Inflammatory macrophage treated with lipopolysaccharide for 1 hour (primary cell): ENCODE results near the gene KRT38.
A peak's percentile ranks its signal among the peaks of the same experiment; 100 is the strongest.
"Not testable (repeated sequence)": the region's sequence is repeated elsewhere in the genome, so short reads cannot be mapped to it uniquely, and the experiment has no call there.

Experiments
- DNase-seq, 2 donors: peaks; one replicate each; pipeline ENCODE4 v3.0.0-alpha.2; 2020 to 2022

The KRT38 gene

DNA sequence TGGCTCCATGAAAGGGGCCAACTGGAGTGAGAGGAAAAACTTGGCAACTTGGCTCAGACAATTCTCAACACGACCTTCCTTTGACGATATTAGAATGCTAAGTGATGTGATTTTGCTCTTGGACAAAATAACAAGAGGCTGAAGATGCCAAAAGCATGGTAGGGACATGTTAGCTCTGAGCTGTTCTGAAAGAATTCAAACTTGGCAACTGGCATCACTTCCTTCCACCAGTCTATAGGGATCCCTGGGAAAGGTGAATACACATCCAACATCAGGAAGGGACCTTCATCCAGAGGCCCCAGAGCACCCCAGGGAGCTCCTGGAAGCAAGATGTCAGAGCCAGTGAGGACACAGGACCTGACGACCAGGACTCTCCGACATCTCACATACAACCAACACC is 20.6 kb downstream of the KRT38 start:
- no peak for DNase-seq

DNA sequence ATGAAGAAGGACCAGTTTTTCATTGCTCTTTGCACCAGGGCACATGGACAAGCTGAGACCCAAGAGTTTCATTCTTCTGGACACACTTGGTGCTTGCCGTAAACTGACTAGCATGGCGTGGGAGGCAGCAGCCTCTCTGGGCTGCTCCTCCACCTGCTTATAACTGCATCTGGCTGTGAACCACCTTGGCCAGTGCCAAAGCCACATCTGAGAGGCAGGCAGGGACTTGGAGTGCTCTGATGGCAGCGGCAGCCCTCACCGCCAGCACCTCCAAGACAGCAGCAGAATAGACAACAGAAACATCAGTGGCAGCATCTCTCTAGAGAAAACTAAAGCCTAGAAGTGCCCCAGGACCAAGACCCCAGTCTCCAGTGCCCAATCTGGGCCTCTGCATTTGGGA is 21.1 kb downstream of the KRT38 start:
- DNase-seq, result no peak

DNA sequence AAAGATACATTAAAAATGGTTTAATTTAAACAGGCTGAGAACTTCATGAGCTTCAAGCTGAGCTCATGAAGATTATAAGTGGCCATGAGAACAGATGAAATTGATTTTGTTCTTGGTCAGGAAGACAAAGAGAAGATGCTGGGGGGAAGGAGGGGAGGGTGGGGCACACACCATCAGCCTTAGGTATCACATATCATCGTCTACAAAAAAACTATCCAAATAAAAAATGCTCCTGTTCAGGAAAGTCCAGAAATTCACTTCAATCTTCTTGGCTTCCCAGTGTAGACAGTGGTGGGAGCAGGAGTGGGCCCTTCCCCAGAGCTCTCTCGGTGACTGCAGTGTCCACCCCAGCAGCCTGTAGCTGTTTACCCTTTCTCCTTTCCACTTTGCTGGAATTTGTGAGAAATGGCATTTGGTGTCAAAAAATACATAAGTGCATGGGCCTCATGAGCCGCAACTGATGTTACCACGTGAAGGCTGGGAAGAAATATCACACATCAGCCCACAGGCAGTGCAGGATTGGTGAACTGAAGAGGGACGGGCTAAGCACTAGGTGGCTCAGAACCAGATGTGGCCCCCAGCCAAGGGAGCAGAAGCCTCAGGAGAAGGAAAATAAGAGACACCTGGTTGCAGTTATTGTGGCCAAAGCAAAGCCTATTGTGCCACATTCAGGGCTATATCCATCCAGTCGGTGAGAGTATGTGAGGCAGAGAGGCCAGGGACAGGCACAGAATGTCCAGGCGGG is 22.5 kb downstream of the KRT38 start:
- no peak for DNase-seq

DNA sequence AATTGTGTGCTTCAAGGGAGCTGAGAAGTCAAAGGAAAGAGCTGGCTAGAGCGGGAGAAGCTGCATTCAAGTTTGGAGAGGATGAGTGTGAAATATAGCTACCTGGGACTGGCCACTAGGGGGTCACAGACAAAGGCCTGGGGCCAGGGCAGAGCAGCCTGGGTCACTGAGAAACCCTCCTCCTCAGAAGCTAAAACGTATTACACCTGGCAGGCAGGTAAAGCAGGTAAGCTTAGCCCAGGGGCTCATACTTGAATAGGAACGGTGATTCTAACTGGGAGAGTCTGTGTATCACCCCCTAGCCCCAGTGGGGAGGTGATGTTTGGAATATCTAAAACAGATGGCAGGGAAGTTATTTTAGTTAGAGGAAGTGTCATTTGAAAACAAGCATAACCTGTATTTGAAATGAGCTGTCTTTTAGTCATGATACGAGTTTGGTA is 23.2 kb downstream of the KRT38 start:
- DNase-seq, result no peak

DNA sequence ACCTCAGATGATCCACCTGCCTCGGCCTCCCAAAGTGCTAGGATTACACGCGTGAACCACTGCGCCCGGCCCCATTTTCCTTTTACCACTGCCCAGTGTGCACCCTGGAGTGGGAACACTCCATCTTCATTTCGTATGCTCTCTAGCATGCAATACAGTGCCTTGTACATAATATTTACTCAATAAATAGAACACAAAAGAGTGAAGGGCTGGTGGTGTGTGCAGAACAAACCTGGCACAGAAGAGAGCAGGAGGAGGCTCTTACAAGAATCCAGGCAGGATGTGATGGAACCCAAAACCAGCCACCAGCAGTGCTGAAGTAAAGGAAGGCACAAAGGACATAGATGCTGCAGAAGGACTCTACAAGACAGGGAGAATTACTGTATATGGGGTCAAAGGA is 23.7 kb downstream of the KRT38 start:
- DNase-seq, result no peak

DNA sequence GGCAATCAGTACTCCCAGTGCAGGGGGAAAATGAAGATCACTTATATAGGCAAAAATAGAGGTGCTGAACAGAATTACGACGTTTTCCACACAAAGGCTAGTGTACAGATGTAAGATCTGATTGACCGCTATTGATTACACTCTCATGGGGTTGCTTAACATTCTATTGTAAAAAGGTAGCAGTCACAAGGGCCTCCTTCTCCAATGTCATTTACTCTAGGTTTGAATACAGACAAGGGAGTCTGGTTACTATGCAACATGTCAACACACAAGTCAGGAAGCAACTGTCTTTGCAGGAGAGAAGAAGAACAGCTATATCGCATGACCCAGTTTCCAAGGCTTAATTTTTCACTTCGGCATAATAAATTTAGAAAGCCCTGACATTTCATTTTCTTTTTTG is 24.3 kb downstream of the KRT38 start:
- DNase-seq, result no peak

DNA sequence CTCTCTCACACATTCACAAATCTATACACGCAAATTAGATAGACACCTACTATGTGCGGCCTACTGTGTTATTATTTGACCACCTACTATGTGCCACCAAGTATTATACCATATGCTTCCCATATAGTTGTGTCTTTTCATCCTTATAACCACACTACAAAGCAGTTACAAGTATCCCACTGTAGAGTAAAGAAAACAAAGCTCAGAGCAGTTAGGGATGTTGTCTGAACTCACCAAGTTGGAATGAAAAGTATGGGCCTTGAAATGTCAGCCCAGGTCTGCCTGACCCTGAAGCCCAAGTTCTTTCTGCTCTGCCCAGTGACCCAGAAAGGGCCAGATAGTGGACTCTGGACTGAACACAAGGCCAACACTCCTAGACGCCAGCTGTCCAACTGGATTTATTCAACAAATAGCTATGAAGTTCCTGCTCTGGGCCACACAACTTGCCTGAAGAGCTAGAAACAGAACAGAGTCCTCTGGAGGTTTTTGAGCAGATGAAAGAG is 24.9 kb downstream of the KRT38 start:
- no peak for DNase-seq

DNA sequence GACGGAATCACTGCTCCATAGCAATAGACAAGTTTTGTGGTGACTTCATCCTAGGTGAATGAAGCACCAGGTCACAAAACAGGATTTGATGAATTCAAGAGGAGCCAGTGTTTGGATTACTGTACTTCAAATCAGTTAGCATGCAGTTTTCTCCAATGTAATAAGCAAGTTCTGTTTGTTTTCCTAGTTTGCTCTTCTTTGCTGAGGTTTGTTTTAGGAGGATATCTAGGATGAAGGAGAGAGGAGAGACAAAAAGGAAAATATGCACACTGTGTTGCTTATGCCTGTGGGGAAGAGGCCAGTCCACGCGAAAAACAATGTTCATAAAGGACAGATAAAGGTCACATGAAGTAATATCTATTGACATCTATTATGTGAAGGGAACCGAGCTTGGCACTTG is 25.4 kb downstream of the KRT38 start:
- no peak for DNase-seq

DNA sequence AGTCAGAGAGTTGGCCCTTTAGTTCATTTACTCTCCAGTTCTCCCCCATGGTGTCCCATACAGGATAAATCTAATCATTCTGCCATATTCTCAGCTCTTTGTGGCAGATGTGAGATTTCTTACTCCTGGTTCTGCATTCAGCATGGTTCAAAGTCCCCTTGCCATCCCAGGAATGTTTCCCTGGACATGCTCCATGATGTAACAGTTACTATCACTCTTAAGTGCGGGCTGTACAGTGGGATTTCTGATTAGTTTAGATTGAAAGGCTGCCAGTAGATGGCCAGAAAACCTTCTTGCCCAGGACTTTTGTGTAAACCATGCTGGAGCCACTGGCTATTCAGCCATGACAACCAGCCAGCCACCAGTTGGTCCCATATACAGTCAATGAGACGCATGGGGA is 26.8 kb downstream of the KRT38 start:
- DNase-seq, result no peak

DNA sequence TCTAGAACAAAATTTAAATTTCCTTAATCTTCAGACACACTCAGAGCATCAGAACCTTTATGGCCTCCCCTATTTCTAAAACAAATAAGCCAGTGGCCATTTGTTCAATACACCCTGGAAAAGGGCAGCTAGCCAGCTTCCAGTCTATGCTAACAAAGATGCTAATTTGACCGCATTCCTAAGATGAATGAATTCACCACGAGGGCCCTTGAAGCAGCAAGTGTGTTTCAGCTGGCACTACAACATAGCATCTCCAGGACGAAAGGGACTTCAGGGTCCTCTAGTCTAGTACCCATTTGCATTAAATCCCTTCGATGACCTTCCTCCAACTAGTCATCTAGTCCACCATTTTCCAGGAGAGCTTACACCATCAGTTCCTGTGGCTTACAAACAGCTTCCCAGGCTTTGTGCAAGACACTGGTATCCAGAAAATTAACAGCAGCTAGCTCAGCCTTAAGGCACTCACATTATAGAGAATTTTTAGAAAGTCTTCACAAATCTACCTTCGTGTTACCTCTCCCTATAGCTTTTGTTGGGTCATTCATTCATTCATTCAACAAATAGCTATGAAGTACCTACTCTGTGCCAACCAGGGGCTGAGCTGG is 27.3 kb downstream of the KRT38 start:
- no peak for DNase-seq

DNA sequence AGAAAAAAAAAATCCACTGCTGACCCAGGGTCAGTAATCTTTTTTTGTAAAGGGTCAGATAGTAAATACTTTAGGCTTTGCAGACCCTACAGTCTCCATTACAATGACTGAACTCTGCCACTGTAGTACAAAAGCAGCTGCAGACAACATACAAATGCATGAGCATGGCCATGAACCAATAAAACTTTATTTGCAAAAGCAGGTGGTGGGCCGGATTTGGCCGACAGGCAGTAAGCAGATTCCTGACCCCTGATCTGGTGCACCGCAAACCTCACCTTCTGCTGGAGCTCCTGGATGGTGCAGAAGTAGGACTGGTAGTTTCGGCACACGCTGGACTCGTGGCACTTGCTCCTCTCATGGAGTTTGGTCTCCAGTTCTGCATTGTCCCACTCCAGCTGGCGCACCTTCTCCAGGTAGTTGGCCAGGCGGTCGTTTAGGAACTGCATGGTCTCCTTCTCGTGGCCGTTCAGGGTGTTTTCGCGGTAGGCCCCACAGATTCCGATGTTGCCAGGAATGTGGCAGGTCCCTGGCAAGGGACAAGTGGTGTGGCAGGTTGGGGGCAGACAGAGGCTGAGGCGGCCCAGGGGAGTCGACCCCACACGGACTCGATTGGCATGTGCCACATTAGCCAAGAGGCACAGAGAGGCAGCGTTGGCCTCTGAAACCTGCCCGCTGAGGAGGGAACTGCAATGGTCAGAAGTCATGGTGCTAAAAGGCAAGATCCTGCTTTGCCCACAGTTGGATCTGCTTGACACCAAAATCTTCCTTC is 29.5 kb downstream of the KRT38 start:
- DNase-seq, result no peak

DNA sequence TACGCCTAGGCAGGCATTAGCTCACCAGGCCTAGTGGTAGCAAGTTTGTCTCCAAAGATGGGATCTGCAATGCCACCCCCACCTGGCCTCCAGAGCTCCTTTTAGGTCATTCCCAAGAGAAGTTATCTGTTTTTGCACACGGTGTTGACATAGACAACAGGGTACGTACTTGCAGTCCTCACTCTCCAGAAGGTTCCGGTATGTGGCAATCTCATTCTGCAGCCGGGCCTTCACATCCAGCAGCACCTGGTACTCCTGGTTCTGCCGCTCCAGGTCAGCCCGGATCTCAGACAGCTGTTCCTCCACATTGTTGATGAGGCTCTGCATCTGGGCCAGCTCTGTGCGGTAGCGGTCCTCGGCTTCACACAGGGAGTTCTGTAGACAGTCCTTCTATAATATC is 33.6 kb downstream of the KRT38 start:
- no peak for DNase-seq

DNA sequence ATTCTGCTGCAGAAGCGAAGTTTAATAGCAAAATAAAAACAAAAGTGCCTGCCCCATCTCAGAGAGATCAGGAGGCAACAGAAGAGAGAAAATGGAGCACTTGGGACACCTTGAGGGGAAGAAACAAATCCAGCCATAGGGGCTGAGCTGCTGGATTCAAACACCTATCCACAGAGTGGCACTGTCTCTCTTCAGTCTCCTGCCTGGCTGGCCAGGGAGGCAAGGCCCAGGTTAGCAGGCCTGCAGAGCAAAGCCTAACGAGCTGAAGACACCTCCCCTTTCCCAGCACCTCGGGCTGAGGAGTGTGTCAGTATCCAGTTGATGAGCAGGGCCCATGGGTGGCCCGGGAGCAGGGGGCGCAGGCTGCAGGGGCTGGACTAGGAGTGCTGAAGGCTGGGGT is 34.6 kb downstream of the KRT38 start:
- no peak for DNase-seq

DNA sequence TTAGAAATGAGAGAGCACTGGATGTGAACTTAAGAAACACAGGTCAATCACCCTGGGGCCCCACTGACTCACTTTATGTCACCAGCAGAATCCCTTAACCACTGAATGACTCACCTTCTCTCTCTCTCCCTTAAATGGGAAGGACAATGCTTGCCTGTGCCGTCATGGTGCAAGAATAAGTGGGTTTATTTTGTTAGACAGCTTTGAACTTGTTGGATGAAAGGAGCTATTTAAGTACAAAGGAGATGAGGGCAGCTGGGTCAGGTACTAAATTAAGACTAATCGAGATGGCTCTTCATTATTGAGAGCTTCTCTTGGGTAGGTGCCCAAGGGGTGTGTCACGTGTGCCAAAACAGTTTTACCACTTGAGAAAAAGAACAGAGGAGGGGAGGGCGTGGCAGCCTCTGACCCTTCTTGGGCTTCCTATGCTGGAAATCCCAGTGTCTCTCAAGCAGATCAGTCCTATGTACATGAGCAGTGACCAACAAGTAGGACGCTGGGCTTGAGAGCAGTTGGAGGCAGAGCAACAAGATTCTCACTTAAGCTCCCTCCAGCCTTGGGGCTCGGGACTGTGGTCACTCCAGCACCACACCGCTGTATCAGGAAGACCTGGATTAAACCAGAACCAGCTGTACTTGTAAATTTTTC is 36.6 kb downstream of the KRT38 start:
- DNase-seq, result peak; percentile 20 to 45

DNA sequence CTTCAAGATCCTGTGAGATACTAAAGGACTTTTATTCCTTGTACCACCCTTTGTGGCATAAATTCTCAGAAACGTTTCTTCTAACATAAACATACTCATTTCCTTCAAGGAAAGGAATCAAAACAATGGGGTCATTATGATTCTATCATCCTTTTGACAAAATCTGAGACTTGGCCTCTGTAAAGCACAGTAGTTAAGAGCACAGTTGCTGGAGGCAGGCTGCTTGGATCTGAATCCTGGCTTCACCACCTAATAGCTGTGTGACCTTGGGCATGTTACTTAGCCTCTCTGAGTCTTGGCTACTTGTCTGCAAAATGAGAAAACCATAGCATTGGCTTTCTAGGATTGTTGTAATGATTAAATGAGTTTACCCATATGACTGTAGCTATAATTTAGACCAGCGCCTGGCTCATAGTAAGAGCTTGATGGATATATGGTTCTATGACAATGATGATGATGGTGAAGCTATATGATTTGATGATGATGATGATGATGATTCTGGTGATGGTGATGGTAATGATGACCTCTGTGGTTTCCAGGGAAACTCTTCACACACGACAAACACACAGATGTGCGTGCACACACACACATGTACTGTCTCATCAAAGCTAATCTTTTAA is 37.3 kb downstream of the KRT38 start:
- DNase-seq, result no peak

DNA sequence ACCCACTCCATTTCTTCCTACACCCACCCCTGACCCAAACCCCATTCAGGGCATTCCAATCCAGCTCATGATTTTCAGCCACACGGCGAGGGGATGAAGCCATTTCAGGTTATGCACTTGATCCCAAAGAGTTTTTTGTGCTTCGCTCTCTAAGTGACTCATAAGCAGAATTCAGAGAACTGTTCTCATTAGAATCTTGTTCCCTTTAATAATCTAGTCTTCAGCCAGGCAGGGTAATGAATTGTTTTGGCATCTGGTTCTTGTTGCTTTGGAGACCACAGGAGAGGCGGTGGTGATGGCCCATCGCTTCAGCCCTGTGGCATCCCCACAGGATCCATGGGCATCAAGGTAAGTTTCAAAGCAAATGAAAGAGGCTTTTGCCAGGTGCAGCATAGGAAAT is 38.6 kb downstream of the KRT38 start:
- peak in 1 of 2 donors; percentile 17 for DNase-seq

DNA sequence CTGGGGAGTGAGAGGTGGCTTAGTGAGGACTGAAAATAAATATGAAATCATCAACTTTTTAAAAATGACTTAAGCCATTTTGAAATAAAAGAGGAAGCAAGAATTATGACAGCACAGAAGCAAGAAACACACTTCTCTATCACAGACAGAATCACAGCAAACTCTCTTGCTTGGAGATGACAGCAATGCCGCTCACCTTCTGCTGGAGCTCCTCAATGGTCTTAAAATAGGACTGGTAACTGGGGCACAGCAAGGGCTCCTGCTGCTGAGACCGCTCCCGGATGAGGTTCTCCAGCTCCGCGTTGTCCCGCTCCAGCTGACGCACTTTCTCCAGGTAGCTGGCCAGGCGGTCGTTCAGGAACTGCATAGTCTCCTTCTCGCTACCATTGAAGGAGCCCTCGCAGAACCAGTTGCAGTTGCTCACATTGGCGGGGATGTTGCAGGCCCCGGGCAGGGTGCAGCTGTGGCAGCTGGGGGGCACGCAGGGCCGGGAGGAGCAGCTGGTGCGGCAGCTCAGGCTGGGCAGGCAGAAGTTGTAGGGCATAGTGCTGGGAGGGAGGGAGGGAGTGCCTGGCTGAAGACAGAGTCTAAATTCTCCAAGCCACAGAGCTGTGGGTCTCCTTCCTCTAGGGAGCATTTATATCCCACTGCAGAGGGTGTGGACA is 43.7 kb downstream of the KRT38 start, which contains the start of gene KRT31:
KRT31 (minus strand) TSS at position 613 of the 665 bp plus-strand sequence; CDS start at position 544, 69 bp downstream.
- DNase-seq, result peak; percentile 17 to 38

DNA sequence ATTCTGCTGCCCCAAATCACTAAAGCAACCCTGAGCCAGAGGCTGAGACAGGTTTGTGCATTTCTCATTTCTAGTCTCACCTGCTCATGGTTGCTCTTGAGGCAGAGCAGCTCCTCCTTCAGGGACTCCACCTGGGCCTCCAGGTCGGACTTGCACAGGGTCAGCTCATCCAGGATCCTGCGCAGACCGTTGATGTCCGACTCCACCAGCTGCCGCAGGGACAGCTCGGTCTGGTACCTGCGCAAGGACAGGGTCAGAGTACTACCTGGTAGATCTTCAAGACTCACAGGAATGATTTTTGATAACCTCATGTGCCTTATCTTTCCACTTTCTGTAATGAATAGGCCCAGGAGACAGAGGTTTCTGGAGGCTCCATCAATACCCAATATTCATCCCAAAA is 44.4 kb downstream of the KRT38 start:
- DNase-seq, result no peak

DNA sequence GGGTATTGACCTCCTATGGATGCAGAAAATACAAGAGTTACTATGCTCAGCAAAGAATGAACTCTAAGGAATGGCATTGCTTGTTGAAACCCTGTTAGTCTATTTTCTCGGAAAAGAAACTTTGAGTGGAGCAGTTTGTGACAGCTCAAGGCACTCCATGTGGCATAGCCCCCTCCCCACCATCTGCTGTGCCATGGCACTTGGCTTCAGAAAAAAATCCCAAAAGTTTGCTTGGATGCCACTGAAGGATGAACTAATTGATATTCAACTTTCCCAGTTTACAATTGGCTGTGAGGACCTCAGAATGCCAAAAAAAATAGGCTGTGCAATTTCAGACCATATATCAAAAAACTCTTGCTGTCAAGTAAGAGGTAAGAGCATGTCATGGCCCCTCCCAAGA is 45.2 kb downstream of the KRT38 start:
- no peak for DNase-seq

DNA sequence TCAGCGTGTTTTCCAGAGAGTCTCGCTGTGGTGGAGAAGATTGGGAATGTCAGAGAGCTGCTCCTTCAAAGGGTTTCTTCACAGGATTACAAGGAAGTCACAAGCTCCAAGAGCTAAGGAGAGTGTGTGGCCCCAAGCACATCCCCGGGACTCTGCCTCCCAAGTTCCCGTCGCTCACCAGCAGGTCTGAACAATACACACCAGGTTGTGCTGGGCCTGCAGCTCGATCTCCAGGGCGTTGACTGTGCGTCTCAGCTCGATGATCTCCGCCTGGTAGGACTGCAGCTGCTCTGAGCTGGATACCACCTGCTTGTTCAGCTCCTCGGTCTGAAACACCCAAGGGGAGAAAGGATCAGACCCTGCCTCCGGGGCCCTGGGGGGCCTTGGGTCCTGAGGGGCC is 45.7 kb downstream of the KRT38 start:
- DNase-seq, result not testable (repeated sequence)

DNA sequence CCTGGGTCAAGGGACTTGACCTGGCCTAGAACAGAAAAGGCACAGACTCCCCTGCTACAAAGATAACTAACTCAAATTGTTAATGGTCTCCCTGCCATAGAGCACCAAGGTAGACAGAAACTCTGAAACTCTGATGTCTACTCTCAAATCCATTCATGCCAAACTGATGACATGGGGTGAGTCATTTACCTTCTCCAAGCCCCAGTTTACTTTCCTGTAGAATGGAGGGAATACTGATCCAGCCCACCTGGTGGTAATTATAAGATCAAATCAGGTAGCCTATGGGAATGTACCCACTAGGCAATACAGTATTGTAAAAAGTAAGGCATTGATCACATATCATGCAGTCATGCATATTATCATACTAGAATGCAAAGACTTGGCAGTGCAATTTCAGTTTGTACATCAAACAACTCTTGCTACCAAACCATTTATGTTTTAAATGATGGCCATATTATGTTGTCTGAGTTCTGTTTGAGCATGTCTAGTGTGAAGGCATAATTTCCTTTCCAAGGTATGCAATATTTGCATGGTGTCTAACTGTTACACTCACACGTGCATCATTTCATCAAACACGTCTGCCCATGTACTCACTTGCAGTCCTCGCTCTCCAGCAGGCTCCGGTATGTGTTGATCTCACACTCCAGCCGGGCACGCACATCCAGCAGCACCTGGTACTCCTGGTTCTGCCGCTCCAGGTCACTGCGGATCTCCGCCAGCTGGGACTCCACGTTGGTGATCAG is 46.4 kb downstream of the KRT38 start:
- no peak for DNase-seq
